Measurements from ENCODE around the gene ABCA2.
"Not testable (repeated sequence)": the region's sequence is repeated elsewhere in the genome, so short reads cannot be mapped to it uniquely, and the experiment has no call there.

ABCA2 gene

DNA sequence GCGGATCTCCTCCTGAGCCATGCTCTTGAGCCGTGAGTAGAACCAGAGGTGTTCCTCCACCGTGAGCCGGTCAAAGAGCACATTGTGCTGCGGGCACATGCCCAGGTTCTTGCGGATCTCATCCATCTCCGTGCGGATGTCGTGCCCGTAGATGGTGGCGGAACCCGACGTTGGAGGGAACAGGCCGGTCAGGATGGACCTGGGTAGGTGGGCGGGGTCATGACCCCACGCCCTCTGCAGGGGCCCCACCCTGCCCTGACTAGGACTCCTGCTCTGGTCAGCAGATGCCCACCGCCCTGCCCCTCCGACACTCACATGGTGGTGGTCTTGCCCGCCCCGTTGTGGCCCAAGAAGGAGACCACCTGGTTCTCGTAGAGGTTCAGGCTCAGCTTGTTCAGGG is 12.1 kb downstream of the ABCA2 start:
- DNase-seq (ENCODE audit: low read depth, low spot score), result no peak

DNA sequence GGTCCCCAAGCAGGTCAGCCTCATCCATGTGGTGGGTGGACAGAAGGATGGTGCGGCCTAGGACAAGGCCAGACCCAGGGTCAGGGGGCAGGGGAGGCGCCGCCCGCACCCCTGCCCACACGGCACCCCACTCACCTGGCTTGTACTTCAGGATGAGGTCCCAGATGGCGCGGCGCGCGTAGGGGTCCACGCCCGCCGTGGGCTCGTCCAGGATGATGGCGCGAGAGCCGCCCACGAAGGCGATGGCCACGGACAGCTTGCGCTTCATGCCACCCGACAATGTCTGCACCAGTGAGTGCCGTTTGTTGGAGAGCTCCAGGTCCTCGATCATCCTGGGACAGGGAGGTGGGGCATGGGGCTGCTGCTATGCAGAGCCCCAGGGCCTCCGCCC is 12.5 kb downstream of the ABCA2 start:
- DNase-seq (ENCODE audit: low read depth, low spot score), result no peak

DNA sequence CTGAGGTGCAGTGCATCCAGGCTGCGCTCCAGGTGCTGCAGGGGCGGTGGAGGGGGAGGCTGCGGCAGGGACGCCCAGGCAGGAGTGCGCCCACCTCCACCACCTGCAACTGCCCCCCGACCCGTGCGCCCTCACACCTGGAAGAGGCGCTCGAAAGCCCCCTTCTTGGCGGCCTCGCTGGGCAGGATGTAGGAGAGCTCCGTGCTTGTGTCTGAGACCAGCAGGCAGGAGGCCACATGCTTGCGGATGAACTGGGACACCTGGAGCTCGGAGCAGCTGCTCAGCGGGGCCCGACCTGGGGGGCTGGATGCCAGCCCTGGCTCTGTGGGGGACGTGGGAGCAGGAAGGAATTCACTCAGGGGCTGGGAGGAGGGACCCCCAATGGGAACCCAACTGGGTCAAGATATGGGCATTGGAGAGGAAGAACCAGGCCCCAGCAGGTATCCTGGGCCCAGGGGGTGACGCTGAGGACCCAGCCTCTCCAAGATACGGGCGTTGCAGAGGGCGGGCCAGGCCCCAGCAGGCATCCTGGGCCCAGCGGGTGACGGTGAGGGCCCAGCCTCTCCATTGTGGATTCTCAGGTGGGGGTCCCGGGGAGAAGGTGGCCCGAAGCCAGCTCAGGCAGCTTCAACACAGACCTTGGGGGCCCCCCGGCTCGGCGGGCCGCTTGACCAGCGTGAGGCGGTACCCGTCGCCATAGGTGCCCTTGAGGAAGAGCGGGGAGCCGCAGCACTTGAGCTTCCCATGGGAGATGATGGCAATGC is 13.1 kb downstream of the ABCA2 start:
- DNase-seq (ENCODE audit: low read depth, low spot score), result no peak

DNA sequence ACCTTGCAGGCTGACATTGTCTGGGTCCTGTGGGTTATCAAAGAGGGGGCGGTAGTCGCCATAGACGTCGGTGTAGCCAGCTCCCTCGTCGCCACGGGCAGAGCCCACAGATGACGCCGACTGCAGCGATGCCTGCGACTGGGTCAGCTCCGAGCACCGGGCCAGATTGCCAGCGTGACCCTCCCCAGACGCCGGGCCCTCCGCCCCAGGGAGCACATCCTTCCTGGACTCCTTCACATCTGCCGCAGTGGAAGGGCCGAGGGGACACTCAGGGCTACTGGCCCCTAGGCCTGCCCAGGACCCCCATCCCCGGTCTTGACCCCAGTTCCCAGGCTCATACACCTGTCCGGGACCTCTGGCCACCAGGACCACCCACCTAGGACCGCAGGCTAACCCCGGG is 13.9 kb downstream of the ABCA2 start:
- no peak for DNase-seq (ENCODE audit: low read depth, low spot score)

DNA sequence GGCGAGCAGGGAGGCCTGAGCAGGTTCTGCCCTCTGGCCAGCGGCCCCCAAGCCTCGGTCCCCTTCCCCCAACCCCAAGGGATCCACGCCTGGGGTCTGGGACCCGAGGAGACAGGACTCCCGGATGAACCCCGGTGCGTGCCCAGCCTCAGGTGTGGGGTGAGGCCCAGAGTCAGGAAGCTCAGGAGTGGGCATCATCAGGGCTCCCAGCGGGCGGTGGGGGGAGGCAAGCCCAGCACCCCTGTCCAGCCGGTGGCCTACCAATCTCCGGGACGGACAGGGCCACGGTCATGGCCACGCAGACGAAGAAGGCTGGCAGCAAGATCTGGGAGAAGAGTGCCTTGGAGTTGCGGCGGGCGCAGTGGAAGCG is 14.5 kb downstream of the ABCA2 start:
- DNase-seq (ENCODE audit: low read depth, low spot score), result no peak

DNA sequence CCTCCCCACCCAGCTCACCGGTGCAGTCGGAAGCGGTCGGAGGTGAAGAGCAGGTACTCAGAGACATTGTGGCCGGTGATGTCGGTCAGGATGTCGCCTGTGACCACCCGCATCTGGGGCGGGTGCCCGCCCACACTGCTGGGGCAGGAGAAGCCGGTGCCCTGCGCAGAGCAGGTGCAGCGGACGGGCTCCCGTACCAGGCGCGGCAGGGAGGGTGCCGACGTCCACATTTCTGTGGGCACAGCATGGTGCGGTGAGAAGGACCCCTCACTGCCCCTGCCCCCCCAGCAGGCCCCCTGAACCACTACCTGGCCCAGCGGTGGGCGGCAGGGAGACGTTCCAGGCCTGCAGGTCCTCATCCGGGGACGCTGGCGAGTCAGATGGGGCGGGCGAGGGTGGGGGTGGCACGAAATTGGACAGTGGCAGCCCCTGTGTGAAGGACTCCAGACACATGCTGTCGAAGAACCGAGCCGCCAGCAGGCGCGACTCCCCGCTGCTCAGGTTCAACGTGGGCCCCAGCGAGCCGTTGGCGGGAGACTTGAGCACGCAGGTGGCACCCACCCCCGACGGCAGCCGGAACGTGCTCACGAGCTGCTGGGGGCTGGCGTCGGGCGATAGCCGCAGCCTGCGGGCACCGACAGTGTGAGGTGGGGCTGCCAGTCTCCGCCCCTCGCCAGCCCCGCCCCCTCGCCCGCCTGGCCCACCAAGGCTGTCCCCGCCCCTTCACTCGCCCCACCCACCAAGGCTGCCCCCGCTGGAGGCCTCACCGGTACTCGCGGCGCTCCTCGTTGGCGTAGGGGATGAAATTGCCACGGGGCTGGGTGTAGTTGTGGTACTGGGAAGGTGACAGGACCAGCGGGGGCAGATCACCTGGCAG is 15.1 kb downstream of the ABCA2 start:
- DNase-seq (ENCODE audit: low read depth, low spot score), result no peak

DNA sequence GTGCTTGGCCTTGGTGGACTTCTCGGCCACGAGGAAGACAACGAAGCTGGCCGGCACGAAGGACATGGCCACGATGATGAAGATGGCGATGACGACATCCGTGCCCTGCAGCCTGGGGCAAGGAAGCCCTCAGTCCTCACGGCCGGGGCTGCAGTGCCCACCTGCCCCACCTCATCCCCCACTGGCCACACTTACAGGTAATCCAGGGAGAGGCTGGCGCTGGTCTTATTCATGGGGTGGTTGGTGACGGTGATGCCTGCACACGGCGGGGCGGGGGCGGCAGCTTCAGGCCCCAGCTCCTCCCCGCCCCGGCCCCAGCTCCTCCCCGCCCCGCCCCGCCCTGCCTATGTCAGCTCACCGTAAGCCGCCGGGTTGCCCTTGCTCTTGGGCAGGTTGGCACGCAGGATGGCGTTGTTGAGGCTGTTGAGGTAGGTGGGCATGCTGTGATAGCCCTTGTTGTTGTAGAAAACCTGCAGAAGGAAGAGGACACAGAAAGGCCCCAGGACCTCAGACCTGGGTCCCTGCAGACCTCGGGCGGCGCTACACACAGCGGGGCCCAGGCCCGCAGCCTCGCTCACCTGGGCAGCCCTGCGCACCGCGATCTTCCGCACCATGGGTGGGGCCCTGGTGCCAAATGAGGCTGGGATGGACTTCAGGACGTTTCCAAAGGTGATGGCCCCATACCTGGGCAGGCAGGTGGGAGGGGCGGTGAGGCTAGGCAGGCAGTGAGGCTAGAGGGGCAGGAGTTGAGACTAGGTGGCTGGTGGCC is 15.9 kb downstream of the ABCA2 start:
- no peak for DNase-seq (ENCODE audit: low read depth, low spot score)

DNA sequence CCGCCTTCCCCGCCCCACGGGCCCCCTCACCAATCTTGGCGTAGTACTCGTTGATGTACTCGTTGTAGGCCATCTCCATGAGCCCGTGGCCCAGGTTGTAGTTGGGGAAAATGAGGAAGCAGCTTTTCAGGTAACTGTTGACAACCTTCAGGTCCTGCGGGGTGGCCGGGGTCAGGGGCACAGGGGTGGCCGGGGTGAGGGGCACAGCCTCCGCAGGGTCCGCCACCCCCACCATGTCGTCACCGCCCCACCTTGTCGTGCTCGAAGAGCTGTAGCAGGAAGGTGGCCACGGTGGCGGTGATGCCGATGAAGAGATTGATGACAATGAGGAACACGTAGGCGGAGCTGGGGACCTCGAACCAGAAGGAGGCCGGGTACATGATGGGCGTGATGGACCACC is 16.9 kb downstream of the ABCA2 start:
- DNase-seq (ENCODE audit: low read depth, low spot score), result no peak

DNA sequence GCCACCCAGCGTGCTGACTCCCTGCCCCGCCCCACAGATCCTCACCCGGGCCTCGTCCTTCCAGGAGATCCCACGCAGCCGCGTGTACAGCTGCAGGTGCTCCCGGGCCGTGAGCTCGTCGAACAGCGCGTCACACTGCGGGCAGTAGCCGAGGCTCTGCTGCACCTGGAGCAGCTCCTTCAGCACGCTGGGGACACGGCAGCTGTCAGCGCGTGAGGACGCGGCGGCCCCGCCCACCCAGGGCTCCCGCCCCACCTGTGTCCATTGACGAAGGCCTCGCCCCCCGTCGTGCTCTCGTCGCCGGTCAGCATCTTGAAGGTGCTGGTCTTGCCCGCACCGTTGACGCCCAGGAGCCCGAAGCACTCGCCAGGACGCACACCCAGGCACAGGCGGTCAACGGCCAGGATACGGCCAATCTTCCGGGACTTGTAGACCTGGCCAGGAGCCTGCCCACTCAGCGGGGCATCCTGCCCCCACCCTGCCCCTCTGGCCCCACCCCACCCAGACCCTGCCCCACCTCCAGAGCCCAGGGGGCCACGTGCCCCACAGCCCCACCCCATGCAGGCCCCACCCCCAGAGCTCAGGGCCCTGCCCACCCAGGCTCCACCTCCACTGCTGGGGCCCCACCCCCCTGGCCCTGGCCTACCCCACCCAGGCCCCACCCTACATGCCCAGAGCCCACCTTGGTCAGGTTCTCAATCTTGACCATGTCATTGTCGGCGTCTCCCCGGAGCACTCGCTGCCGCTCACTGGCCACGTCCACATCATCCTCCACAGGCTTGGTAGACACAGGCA is 17.9 kb downstream of the ABCA2 start:
- DNase-seq (ENCODE audit: low read depth, low spot score), result no peak

DNA sequence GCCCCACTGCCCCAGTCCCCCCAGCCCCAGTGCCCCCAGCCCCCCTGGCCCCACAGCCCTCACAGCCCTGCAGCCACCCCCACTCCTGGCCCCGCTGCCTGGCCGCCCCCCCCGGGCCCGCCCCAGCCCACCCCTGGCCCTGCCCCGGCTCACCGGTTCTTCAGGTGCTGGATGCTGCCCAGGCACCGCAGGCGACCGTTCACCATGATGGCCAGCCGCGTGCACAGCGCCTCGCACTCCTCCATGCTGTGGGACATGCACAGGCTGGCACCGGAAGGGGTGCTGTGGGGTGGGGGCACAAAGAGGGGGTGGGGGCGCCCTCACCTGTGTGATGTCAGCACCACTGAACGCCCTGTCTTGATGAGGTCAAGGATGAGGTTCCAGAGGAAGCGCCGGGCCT is 18.8 kb downstream of the ABCA2 start:
- no peak for DNase-seq (ENCODE audit: low read depth, low spot score)

DNA sequence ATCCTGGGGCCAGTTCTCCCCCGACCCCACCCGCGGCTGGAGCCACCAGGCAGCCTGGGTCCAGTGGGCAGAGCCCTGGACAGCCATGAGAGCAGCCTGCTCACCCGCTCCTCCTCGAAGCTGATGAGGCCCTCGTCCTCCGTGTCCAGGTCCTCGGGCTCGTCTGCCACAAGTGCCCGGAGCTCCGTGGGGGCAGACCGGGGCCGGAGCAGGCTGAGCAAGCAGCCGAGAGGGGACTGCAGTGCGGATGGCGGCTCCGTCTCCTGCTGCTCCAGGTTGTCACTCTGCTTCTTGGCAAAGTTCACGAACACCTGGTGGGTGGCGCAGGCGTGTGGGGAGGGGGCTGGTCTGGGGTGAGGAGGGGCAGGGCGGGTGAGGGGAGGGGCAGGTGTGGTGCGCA is 19.7 kb downstream of the ABCA2 start:
- no peak for DNase-seq (ENCODE audit: low read depth, low spot score)

DNA sequence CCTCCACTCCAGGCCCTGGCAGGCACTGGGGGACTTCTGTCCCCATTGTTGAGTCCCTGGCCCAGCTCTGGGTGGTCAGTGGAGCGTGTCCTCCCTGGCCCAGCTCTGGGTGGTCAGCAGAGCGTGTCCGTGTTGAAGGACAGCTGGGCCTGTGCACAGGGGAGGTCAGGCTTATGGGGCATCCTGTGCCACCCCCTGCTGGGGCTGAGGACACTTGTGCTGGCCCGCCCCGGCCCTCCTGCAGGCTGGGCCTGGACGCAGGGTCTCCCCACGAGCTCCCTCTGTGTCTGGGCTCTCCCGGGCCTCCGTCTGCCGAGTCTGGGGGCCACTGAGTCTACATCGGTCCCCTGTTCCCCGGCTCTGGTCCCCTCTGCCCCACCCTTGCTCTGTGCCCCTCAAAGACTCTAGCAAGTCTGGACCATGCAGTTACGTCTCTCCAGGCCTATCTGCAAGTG is 20.2 kb downstream of the ABCA2 start:
- no peak for DNase-seq (ENCODE audit: low read depth, low spot score)

DNA sequence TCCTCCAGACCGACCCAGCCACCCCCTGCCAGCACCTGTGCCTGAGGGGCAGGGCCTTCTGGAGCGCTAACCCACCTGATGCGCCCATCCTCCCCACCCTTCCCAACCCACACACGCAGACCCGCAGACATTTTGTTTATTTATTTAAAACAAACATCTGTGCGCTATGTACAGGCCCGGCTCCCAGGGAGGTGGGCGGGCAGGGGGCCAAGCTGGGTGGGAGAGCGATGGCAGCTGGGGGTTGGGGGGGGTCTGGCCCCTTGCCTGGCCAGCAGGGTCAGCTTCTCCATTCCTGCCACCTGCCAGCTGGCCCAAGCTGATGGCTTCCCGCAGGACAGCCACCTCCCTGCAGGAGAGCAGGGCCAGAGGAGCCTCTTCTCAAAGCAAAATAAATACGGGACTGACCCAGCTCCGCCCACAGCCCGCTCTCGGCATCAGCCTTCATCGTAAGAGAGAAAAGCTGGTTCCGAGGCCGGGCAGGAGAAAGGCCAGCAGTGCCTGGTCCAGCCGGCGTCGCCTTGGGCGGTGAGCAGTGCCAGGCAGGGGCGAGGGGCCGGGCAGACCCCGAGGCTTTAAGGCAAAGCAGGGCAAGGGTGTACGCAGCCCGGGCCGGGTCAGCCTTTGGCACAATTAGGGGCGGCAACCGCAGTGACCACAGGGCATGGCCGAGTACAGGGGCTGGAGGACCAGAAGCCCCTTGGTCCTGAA is 20.8 kb downstream of the ABCA2 start:
- no peak for DNase-seq (ENCODE audit: low read depth, low spot score)

DNA sequence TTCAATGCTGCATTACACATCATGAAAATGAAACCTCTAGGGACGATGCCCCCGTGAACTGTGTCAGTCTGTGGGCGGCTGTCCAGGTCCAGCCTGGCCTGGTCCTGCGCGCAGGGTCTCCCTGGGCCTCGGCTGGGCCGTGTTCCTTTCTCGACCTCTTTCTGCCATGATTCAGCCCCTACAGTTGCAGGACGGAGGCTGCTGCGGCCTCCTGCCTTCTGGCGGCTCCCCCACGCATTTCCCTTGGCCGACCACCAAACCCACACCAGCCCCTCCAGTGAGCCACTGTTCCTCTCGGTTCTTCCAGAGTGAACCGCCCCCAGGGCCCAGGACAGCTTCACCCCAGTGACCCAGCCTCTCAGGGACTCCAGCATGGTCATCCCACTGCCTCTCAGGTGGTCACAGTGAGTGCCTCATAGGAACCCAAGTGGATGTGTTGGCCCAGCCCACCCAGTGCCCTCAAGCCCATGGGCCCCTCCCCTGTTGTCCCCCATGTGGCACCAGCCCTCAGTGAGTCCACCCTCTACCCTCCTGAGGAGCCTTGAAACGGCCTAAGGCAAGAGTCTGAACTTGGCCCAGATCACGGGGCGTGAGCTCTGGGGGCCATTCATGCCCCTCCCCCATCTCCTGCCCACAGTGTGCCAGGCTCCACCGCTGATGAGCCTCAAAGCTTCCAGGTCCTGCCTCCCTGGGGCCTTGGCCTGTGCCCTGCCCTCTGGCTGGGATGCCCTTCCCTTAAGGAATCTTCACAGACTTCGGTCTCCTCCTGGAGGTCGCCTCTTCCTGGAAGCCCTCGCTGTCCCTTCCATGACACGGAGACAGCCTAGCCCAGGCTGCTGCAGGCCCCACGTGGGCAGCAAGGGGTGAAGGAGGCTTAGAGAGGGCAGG is 21.7 kb downstream of the ABCA2 start:
- no peak for DNase-seq (ENCODE audit: low read depth, low spot score)

DNA sequence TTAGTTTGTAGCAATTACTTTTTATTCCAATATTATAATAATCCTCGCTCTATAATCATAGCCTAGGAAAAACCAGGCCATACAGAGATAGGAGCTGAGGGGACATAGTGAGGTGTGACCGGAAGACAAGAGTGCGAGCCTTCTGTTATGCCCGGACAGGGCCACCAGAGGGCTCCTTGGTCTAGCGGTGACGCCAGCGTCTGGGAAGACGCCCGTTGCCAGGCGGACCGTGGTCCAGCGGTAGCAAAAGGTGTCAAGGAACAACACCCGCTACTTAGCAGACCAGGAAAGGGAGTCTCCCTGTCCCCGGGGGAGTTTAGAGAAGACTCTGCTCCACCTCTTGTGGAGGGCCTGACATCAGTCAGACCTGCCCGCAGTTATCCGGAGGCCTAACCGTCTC is 23.8 kb downstream of the ABCA2 start:
- not testable (repeated sequence) for DNase-seq (ENCODE audit: low read depth, low spot score)

DNA sequence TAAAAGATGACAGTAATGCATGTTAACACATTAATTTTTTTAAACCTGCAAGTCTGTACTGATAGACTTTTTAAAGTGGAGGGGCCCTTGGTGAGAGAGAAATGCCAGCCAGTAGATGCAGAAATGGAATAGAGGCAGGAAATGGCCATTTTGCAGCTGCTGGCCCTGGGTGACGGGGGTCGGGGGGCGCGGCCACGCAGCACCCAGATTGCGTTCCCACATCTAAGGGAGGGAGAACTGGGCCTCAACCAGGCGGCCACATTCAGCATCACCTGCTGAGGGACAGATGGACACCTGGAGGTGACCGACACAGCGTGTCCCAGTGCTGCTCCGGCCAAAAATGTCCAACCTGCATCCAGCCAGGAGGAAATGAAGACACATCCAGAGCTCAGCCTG is 25.4 kb downstream of the ABCA2 start:
- DNase-seq (ENCODE audit: low read depth, low spot score), result no peak

DNA sequence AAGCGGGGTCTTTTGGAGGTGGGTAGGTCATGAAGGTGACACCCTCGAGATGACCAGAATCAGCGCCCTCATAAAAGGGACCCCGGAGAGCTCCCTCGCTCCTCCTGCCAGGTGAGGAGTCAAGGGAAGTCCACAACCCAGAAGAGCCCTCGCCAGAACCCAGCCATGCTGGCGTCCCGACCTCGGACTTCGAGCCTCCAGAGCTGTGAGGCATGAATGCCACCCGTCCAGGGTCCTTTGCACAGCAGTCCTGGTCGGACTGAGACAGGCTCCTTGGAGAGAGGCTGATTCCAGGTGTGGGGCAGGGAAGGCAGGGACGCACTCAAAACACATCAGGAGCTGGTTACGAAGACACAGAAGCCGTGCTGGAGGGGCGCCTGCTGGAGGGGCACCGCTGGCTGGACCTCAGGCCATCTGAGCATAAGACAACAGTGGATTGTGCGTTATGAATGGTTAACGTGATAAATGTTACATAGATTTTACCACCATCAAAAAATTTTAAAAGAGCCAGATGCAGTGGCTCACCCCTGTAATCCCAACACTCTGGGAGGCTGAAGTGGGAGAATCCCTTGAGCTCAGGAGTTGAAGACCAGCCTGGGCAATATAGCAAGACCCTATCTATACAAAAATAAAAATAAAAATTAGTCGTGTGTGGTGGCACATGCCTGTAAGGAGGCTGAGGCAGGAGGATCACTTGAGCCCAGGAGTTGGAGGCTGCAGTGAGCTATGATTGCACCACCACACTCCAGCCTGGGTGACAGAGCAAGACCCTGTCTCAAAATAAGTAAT is 26.0 kb downstream of the ABCA2 start:
- no peak for DNase-seq (ENCODE audit: low read depth, low spot score)

DNA sequence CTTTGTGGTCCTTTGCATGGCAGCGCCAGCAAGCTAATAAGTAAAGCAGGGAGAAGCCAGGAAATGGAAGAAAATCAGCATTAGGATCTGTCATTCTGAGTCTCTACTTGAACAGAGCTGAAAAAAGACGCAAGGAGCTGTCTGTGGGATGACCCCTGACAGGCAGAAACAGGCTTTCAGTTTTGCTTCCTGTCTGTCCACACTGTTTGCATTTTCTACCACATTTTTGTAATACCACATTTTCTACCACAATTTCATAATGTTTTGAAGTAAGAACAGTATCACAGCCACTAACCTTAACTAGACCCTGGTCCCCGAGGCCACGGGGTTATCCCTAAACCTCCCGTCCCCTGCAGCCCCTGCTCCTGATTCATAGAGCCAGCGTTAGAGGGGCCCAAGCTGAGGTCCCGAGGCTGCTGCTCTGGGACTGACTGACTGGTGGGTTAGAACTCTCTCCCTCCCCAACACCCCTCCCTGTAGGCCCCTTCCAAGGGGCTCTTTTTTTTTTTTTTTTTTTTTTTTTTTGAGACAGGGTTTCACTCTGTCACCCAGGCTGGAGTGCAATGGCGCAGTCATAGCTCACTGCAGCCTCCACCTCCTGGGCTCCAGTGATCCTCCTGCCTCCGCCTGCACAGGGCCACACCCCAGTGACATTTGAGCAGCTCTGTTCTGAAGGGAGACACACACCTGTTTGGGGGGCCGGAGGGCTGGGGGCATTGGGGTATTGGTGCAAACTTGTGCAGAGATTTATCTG is 27.7 kb downstream of the ABCA2 start:
- DNase-seq (ENCODE audit: low read depth, low spot score), result no peak

Data from activated naive CD8-positive, alpha-beta T cell treated with anti-CD3 and anti-CD28 coated beads, Interleukin-2, amount 50 U/mL, for 16 hours (primary cell).